OCI-LY3 (cell line): ENCODE measurements around the gene GALNT18.

Experiments
- H2AFZ ChIP-seq: fragments of 200-600, 300-600 bp; shearing (Covaris generic); 2 replicates; pipeline ENCODE4 v1.6.0; 2014; ENCODE audit warnings: antibody characterized with exemption, low read depth, low read length
- H3K27ac ChIP-seq: fragments of 200-600, 300-600 bp; sonication (generic); 2 replicates; pipeline ENCODE4 v1.5.1; 2014; ENCODE audit warnings: mild to moderate bottlenecking, low read length, moderate library complexity, mixed read lengths
- H3K27me3 ChIP-seq: fragments of 200-600, 300-600 bp; sonication (generic); 2 replicates; pipeline ENCODE4 v1.6.1; 2014; ENCODE audit warnings: low read depth, low read length, mixed read lengths
- H3K36me3 ChIP-seq: fragments of 200-600, 300-600 bp; sonication (generic); replicated peaks from 2 replicates; pipeline ENCODE3; 2014; ENCODE audit warnings: low read depth, low read length, mixed read lengths
- H3K4me1 ChIP-seq: fragments of 300-600, 200-600 bp; sonication (generic); 2 replicates; pipeline ENCODE4 v1.6.1; 2014; ENCODE audit warnings: low read length, mixed read lengths
- H3K4me2 ChIP-seq: fragments of 200-600, 300-600 bp; sonication (generic); 2 replicates; pipeline ENCODE4 v1.6.1; 2014; ENCODE audit warnings: low read length, mixed read lengths
- H3K4me3 ChIP-seq: fragments of 300-600, 200-600 bp; sonication (generic); 2 replicates; pipeline ENCODE4 v1.5.1; 2014; ENCODE audit warnings: antibody characterized with exemption, mild to moderate bottlenecking, low read length, moderate library complexity
- H3K79me2 ChIP-seq: fragments of 300-600, 200-600 bp; shearing (Covaris generic); 2 replicates; pipeline ENCODE4 v1.6.1; 2014; ENCODE audit warnings: mild to moderate bottlenecking, low read length, mixed read lengths
- H3K9ac ChIP-seq: fragments of 300-600, 200-600 bp; shearing (Covaris generic); 2 replicates; pipeline ENCODE4 v1.6.0; 2014; ENCODE audit warnings: mild to moderate bottlenecking, low read length, moderate library complexity
- H3K9me3 ChIP-seq: fragments of 200-600, 300-600 bp; shearing (Covaris generic); 2 replicates; pipeline ENCODE4 v1.6.1; 2014; ENCODE audit warnings: low read length, mixed read lengths; ENCODE audit not compliant: insufficient read depth
- H4K20me1 ChIP-seq: fragments of 200-600, 300-600 bp; sonication (generic); 2 replicates; pipeline ENCODE4 v1.6.1; 2016; ENCODE audit warnings: low read length, mixed read lengths; ENCODE audit not compliant: insufficient read depth
- CTCF ChIP-seq: fragments of 200-600, 300-600 bp; sonication (generic); IDR thresholded peaks from 2 replicates; pipeline ENCODE4 v1.5.1; 2014; ENCODE audit warnings: antibody characterized with exemption, low read length, low read depth
- EZH2phosphoT487 ChIP-seq: fragments of 200-600 bp; shearing (Covaris generic); IDR thresholded peaks from 2 replicates; pipeline ENCODE4 v1.6.1; 2018; ENCODE audit warnings: antibody characterized with exemption, mixed run types, low read depth

Gene GALNT18

GRCh38 chr11:11230802-11231562, 390.8 kb downstream of the GALNT18 start:
- Histone ChIP-seq H4K20me1 (no peaks in the 10 kb centered on the region), H3K4me3 (no peak overlapping the region), H2AFZ (no peak overlapping the region), H3K36me3 (no peaks in the 10 kb centered on the region), H3K27ac (no peak overlapping the region), H3K9ac (no peak overlapping the region), H3K4me2 (no peak overlapping the region), H3K9me3 (no peaks in the 10 kb centered on the region), H3K4me1 (no peaks in the 10 kb centered on the region), H3K79me2 (no peaks in the 10 kb centered on the region), H3K27me3 (peaks cover 9% of the 10 kb centered on the region; the same call in 1 of the 2 replicates)
- TF ChIP-seq EZH2phosphoT487 (no peak), CTCF (peak; percentile 45)

- Histone ChIP-seq H3K36me3 (no peaks in the 10 kb centered on the region), H3K4me3 (no peak overlapping the region), H4K20me1 (no peaks in the 10 kb centered on the region), H2AFZ (no peak overlapping the region), H3K27me3 (peaks cover 9% of the 10 kb centered on the region; the same call in 1 of the 2 replicates), H3K9ac (no peak overlapping the region), H3K4me2 (no peak overlapping the region), H3K4me1 (no peaks in the 10 kb centered on the region), H3K9me3 (no peaks in the 10 kb centered on the region), H3K79me2 (no peaks in the 10 kb centered on the region), H3K27ac (no peak overlapping the region)
- TF ChIP-seq CTCF (no peak), EZH2phosphoT487 (no peak)
Observed at GRCh38 chr11:11230087-11230486, 391.7 kb downstream of the GALNT18 start.

- no peaks in the 10 kb centered on the region for H3K4me1 ChIP-seq
- no peak overlapping the region for H3K9ac ChIP-seq
- no peak overlapping the region for H3K4me2 ChIP-seq
- no peaks in the 10 kb centered on the region for H4K20me1 ChIP-seq
- no peaks in the 10 kb centered on the region for H3K79me2 ChIP-seq
- no peaks in the 10 kb centered on the region for H3K36me3 ChIP-seq
- H2AFZ ChIP-seq: no peak overlapping the region
- H3K27me3 ChIP-seq: peaks cover 9% of the 10 kb centered on the region; the same call in 1 of the 2 replicates
- H3K9me3 ChIP-seq: no peaks in the 10 kb centered on the region
- TF ChIP-seq EZH2phosphoT487 (no peak), CTCF (no peak)
- no peak overlapping the region for H3K27ac ChIP-seq
- H3K4me3 ChIP-seq: no peak overlapping the region
Observed at GRCh38 chr11:11229647-11230046, 392.2 kb downstream of the GALNT18 start.

DNA sequence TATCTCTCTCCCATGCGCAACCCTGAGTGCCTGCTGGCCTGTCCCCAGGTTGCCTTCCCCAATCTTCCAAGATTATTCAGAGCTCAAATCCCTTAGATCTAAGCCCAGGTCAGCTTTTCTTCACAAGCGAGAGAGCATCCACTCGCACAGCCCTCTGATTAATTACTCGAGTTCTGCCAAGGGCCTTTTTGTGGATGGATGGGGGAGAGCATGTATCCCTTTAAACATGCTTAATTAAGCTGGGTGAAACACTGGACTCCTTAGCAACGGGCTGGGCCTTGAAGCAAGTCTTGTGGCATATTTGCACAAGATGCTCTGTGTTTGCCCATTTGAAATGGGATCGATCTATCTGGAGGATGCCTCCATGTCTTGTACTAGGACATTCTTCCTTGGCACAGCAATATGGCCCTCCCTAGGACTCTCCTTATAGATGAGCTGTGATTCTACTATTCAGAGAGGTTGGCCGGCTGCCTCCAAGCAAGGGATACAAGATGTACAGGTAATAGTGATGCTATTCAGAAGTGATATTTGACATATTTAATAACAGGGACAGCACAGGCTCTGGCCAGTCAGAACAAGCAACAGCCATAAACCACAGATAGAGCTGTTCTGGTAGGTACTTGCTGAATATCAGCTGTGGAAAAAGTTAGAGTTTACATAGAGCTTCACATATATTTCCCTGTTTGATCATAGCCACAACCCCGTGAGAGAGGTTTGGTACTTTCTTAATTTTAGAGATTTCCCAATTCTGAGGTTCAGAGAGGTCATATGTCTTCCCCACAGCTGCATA, 394.3 kb downstream of the GALNT18 start:
- Histone ChIP-seq H3K9ac (no peak overlapping the region), H2AFZ (no peak overlapping the region), H3K4me3 (no peak overlapping the region), H3K79me2 (no peaks in the 10 kb centered on the region), H3K36me3 (no peaks in the 10 kb centered on the region), H3K9me3 (no peaks in the 10 kb centered on the region), H3K4me1 (no peaks in the 10 kb centered on the region), H3K4me2 (no peak overlapping the region), H3K27ac (no peak overlapping the region), H4K20me1 (no peaks in the 10 kb centered on the region), H3K27me3 (0 out of 2 replicates have a peak, but pooled peaks cover 6% of the 10 kb centered on the region)
- TF ChIP-seq EZH2phosphoT487 (no peak), CTCF (no peak)
